ENCODE data around the gene CENPM.

Gene CENPM

DNA sequence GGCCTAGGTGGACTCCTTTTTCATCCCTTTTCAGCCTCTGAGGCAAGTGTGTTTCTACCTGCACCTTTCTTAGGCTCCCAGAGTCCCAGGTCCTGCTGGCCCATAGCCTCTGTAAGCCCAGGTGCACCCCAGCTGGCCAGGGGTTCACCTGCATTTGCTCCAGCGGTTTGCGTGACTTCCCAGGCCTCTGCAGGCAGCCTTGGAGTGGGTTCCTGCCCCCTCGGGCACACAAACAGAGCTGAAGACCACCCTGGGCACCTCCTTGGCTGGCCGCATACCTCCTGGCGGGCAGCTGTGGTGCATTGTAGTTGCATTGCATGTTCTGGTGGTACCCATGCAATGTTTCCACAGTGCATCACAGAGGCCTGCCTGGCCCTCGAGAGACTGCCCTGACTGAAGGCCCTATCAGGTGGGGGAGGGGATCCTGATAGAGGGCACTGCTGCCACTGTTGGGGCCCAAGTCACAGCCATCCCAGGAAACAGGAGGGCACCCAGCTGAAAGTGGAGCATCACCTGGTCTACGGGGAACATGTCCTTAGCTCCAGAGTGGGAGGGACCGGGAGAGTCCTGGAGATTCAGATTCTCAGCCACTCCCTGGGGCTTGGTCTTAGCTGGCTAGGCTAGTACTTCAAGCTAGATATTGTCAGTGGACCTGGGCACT is 46.2 kb downstream of the CENPM start:
- no peak for DNase-seq (ENCODE audit: low read depth, low spot score)

DNA sequence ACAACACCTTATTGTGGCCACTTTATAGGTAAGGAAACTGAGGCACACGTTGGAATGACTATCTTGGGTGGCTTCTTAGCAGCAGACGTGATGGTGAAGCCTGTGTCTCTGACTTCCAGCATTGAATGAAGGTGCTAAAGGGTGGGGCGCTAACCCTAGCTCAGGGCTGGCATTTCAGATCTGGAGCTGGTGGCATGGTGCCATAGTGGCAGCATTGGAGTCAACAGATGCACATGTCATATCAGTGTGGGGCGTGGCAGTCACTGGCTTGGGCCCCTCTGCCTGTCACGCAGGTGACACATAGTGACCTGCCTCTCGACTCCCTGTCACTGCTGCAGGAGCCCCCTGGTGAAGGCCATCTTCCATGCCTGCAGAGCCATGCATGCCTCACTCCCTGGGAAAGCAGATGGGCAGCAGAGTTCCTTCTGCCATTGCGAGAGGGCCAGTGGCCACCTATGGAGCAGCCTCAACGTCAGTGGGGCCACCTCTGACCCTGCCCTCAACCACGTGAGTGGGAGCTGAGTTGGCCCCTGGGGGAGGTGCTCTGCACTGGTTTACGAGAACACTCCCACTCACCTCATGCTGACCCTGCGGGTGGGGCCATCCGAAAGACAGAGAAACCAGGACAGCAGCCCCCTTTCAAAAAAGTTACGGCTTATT is 46.8 kb downstream of the CENPM start:
- DNase-seq (ENCODE audit: low read depth, low spot score), result no peak

DNA sequence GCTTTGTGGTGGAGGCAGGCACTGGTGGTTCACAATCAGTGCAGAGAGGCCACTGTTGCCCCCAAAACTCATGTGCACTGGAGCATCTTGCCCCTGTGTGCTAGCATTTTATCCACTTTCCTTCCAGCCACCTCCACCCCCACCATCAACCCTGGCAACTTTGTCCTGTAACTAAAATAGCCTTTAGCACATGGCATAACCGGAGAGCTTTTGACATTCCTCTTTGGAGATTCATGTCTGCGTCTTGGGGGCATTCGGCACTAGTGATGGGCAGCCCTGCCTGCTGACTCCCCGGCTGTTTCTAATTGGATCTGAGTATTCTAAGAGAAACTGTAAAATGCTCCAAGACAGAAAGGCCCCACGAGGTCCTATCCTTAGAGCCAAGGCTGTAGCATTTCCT is 47.8 kb downstream of the CENPM start:
- no peak for DNase-seq (ENCODE audit: low read depth, low spot score)

DNA sequence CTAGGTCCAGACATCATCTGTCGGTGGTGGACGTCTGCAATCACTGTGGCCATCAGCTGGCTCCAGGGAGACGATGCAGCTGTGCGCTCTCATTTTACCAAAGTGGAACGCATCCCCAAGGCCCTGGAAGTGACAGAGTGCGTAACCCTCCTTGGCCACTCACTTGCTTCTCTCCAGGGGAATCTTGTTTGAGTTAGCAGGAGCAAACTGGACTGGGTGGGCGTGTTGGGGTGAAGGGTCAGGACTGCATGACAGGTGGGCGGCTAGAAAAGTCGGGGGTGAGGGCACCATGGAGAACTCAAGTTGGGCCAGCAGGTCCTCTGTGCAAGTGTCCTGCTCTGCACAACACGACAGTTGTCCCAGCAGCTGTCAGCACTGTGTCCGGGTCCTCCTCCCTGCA is 48.3 kb downstream of the CENPM start:
- no peak for DNase-seq (ENCODE audit: low read depth, low spot score)

DNA sequence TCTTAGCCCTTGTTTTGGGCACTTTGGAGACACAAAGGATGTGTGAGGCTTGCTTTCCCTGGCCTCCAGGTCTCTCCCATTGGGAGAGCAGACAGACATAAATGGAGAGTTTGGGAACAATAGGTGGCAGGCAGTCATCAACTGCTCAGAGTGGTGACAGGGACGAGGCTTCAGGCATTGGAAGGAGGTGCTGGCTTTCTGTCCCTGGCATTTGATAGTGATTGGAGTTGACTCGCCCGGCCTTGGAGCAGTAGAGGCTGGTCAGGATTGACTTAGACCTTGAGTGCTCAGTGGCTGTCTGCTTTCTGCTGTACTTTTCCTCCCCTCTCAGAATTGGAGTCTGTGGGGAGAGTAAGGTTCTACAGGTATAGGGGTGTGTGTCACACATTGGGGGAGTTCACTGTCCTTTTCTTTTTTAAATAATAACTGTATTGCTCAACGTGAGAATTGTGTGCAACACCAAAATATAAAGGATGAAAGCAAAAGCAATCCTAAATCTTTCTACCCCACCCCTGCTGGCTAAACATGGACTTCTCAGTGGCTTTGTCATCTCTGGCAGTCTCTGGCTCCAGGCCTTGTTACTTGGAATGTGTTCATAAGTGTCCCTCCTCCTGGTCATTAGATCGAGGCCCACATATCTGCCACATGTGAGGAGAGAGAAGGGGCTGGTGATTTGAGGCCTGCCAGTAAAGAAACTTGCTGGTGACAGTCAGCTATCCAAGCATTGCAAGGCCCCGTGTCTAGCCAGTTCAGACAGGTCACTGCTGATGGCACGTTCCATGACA is 53.2 kb downstream of the CENPM start:
- no peak for DNase-seq (ENCODE audit: low read depth, low spot score)

DNA sequence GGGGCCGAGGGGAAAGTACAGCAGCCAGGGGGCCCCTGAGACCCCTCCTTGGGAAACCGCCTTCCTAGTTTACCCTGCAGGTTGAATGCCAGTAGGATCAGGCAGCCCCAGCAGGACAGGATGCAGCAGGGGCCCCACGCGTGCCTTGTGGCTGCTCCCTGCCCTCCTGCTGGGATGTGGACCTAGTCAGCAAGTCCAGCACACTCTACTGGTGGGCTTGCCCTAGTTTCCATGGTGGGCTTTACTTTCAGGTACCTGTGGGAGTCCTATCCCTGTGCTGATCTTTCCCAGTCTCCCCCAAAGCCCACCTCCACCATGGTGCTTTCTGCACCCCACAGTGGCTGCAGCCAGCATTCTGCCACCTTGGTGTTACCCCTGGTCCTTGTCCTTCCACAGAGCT is 54.2 kb downstream of the CENPM start:
- DNase-seq (ENCODE audit: low read depth, low spot score), result no peak

DNA sequence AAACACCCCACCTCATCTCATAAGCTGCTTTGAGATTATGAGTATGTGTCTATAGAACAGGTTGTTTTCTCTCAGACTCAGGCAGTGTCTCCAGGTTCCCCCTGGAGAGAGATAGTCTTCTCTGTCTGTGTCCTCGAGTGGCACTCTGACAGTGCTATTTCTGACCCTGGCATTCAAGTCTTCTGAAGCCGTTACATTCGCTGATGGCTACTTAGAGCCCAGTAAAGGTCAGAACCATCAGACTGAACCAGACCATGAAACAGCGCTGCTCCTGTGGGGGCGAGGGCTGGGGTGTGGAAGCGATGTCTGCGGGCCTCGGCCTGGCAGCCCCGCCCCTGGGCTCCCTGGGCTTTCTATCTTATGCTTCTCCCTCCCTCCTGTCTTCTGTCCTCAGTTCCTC is 55.5 kb downstream of the CENPM start:
- no peak for DNase-seq (ENCODE audit: low read depth, low spot score)

Data from smooth muscle cell of the brain vasculature (primary cell).